Hepatocyte (in vitro differentiated cells): ENCODE results near the gene NHERF1. TPM values are rescaled to one million over a fixed set of nuclear protein-coding genes. Genes with fewer than 3 reads are reported as not detected.

ENCODE experiments used
- DNase-seq: peaks from one replicate; pipeline ENCODE4 v3.0.0-alpha.2; 2016; ENCODE audit warnings: low spot score
- H2AFZ ChIP-seq: fragments of 200-600 bp; sonication (generic); 2 replicates; pipeline ENCODE4 v1.6.0; 2016; ENCODE audit warnings: antibody characterized with exemption, mild to moderate bottlenecking
- H3K27ac ChIP-seq: fragments of 200-600 bp; sonication (generic); 2 replicates; pipeline ENCODE4 v1.5.1; 2016; ENCODE audit warnings: mild to moderate bottlenecking
- H3K27me3 ChIP-seq: fragments of 200-600 bp; sonication (generic); 2 replicates; pipeline ENCODE4 v1.6.1; 2016
- H3K36me3 ChIP-seq: fragments of 200-600 bp; sonication (generic); replicated peaks from 2 replicates; pipeline ENCODE4 v1.5.1; 2016; ENCODE audit warnings: low read depth; ENCODE audit not compliant: insufficient read depth
- H3K4me1 ChIP-seq: fragments of 200-600 bp; sonication (generic); 2 replicates; pipeline ENCODE4 v1.5.1; 2016; ENCODE audit warnings: mild to moderate bottlenecking, moderate library complexity; ENCODE audit not compliant: insufficient read depth
- H3K4me2 ChIP-seq: fragments of 200-600 bp; sonication (generic); 2 replicates; pipeline ENCODE4 v1.6.0; 2016
- H3K4me3 ChIP-seq: fragments of 200-600 bp; sonication (generic); 2 replicates; pipeline ENCODE4 v1.5.1; 2016; ENCODE audit warnings: mild to moderate bottlenecking
- H3K79me2 ChIP-seq: fragments of 200-600 bp; sonication (generic); 2 replicates; pipeline ENCODE4 v1.6.0; 2017; ENCODE audit warnings: mild to moderate bottlenecking
- H3K9me2 ChIP-seq: fragments of 200-600 bp; sonication (generic); replicated peaks from 2 replicates; pipeline ENCODE4 v1.6.0; 2017; ENCODE audit warnings: mild to moderate bottlenecking; ENCODE audit not compliant: insufficient read depth
- H3K9me3 ChIP-seq: fragments of 200-600 bp; sonication (generic); 2 replicates; pipeline ENCODE4 v1.5.1; 2016; ENCODE audit warnings: low read depth, mild to moderate bottlenecking
- H4K20me1 ChIP-seq: fragments of 200-600 bp; sonication (generic); 2 replicates; pipeline ENCODE4 v1.6.0; 2016; ENCODE audit warnings: mild to moderate bottlenecking; ENCODE audit not compliant: insufficient read depth, poor library complexity, severe bottlenecking
- EZH2 ChIP-seq: fragments of 200-600 bp; sonication (generic); IDR thresholded peaks from 2 replicates; pipeline ENCODE4 v1.6.1; 2016; ENCODE audit warnings: antibody characterized with exemption, mild to moderate bottlenecking, borderline replicate concordance
- EZH2phosphoT487 ChIP-seq: fragments of 200-600 bp; sonication (generic); IDR thresholded peaks from one replicate; pipeline ENCODE4 v1.6.1; 2018; ENCODE audit warnings: antibody characterized with exemption, mild to moderate bottlenecking, low read depth, moderate library complexity; ENCODE audit not compliant: unreplicated experiment, severe bottlenecking
- WGBS: methylation state at CpG from one replicate; pipeline ENCODE4 v1.1.6; 2016; ENCODE audit warnings: low lambda C conversion rate; ENCODE audit errors: missing lambda C conversion rate; 5-methylcytosine and 5-hydroxymethylcytosine counted together
- polyA plus RNA-seq: library from polyadenylated mRNA; unstranded; fragments of >200 nt; fragmentation: Nextera tagmentation; extraction: Ambion mirVana; gene quantifications from 2 replicates; pipeline ENCODE4 v1.2.1, GENCODE V29; 2016
- total RNA-seq: library from RNA; depleted of rRNA; stranded (reverse); fragments of >200 nt; gene quantifications from 2 replicates; pipeline ENCODE4 v1.2.3, GENCODE V29; 2014
- TF ChIP-seq, protein P1 (sequence below): fragments of 200-600 bp; sonication (generic); IDR thresholded peaks from 2 replicates; pipeline ENCODE4 v1.5.1; 2016; ENCODE audit warnings: antibody characterized with exemption, mild to moderate bottlenecking; ENCODE audit not compliant: poor library complexity

Gene NHERF1
- total and polyA plus RNA-seq, 2 experiments from 2014 or later: 263 to 763 TPM

DNA sequence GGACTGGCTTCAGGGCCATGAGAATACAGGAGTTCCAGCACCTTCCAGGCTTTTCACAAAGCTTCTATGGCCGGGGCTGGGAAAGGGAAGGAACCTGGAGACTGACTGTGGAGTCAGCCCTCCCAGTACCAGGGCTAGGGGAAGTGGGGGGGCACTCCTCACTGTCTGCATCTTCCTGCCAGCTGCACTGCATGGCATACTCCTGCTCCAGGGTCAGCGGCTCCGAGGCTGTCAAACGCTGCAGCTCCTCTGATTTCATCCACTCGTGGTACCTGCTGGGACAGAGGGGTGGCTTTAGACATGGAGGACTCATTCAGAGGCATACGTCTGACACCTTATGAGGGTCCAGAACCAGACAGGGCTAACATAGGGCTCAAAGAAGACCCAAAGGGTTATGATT lies 25.0 kb downstream of the NHERF1 start:
- Histone ChIP-seq H3K4me2 (no peak overlapping the region), H3K36me3 (no peaks in the 10 kb centered on the region), H3K4me1 (peaks cover 25% of the 10 kb centered on the region), H3K9me3 (no peaks in the 10 kb centered on the region), H4K20me1 (no peaks in the 10 kb centered on the region), H3K27me3 (no peaks in the 10 kb centered on the region), H2AFZ (no peak overlapping the region), H3K4me3 (no peak overlapping the region), H3K27ac (peak overlapping the region; percentile 34), H3K9me2 (no peaks in the 10 kb centered on the region), H3K79me2 (peaks cover 33% of the 10 kb centered on the region)
- DNase-seq: no peak
- WGBS: 91% methylated on average over 6 of the region's 6 CpGs
- TF ChIP-seq, protein P1, sequence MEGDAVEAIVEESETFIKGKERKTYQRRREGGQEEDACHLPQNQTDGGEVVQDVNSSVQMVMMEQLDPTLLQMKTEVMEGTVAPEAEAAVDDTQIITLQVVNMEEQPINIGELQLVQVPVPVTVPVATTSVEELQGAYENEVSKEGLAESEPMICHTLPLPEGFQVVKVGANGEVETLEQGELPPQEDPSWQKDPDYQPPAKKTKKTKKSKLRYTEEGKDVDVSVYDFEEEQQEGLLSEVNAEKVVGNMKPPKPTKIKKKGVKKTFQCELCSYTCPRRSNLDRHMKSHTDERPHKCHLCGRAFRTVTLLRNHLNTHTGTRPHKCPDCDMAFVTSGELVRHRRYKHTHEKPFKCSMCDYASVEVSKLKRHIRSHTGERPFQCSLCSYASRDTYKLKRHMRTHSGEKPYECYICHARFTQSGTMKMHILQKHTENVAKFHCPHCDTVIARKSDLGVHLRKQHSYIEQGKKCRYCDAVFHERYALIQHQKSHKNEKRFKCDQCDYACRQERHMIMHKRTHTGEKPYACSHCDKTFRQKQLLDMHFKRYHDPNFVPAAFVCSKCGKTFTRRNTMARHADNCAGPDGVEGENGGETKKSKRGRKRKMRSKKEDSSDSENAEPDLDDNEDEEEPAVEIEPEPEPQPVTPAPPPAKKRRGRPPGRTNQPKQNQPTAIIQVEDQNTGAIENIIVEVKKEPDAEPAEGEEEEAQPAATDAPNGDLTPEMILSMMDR: no peak
- TF ChIP-seq EZH2phosphoT487 (no peak), EZH2 (no peak)

GRCh38 chr17:74773871-74774286 lies 25.5 kb downstream of the NHERF1 start:
- WGBS: 48% methylated on average over 6 of the region's 6 CpGs
- peak overlapping the region; percentile 34 for H3K27ac ChIP-seq

DNA sequence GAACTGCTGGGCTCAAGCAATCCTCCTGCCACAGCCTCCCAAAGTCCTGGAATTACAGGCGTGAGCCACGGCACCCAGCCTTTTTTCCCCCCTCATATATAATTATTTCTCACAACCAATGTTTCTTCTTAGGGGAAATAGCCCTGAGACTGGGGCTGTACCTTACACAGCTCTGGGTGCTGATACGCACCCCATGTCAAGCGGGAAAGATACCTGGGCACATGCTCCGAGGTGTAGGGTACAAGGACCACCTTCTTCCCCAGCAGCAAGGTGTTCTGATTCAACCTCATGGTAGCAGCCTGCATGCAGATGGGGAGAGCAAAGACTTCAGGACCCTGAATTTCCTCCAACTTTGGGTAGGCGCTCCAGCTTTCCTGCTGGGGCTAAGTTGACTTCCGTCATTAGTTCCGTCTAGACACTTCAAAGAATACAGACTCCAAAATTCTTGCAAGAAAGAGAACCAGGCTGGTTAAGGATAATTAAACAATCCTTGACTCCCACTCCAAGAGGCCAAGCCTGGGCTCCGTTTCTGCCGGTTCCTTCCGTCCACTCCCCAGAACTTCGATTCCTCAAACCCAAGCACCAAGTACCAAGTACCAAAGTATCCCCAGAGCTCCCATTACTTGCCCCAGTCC lies 27.1 kb downstream of the NHERF1 start:
- Histone ChIP-seq H3K4me3 (peak overlapping the region; percentile 79), H3K4me2 (peak overlapping the region; percentile 95), H3K27me3 (no peaks in the 10 kb centered on the region), H3K9me2 (no peaks in the 10 kb centered on the region), H3K4me1 (peaks cover 10% of the 10 kb centered on the region), H3K36me3 (no peaks in the 10 kb centered on the region), H2AFZ (peak overlapping the region; percentile 79), H4K20me1 (no peaks in the 10 kb centered on the region), H3K79me2 (peaks cover 33% of the 10 kb centered on the region), H3K27ac (peak overlapping the region; percentile 82), H3K9me3 (no peaks in the 10 kb centered on the region)
- DNase-seq: no peak
- TF ChIP-seq EZH2 (no peak), EZH2phosphoT487 (no peak)
- TF ChIP-seq, protein P1: no peak
- WGBS: 42% methylated on average over 12 of the region's 12 CpGs

More at GRCh38 chr17:74773871-74774286, 25.5 kb downstream of the NHERF1 start:
- Histone ChIP-seq H4K20me1 (no peaks in the 10 kb centered on the region), H3K79me2 (peaks cover 33% of the 10 kb centered on the region), H3K36me3 (no peaks in the 10 kb centered on the region), H3K4me1 (peaks cover 24% of the 10 kb centered on the region), H3K4me2 (no peak overlapping the region), H3K27me3 (no peaks in the 10 kb centered on the region), H3K9me2 (no peaks in the 10 kb centered on the region), H3K4me3 (no peak overlapping the region), H3K9me3 (no peaks in the 10 kb centered on the region), H2AFZ (no peak overlapping the region)
- TF ChIP-seq EZH2phosphoT487: no peak
- no peak for TF ChIP-seq EZH2
- TF ChIP-seq, protein P1: no peak
- no peak for DNase-seq
